ENCODE measurements around the gene GASK1A. TPM values are rescaled to one million over a fixed set of nuclear protein-coding genes. Genes with fewer than 3 reads are reported as not detected.

Gene GASK1A
- total and polyA plus RNA-seq, 2 of the 8 experiments (the other 6 are each of a cell fraction or from before 2014, with no cell fraction given): 4.7 to 7.9 TPM

DNA sequence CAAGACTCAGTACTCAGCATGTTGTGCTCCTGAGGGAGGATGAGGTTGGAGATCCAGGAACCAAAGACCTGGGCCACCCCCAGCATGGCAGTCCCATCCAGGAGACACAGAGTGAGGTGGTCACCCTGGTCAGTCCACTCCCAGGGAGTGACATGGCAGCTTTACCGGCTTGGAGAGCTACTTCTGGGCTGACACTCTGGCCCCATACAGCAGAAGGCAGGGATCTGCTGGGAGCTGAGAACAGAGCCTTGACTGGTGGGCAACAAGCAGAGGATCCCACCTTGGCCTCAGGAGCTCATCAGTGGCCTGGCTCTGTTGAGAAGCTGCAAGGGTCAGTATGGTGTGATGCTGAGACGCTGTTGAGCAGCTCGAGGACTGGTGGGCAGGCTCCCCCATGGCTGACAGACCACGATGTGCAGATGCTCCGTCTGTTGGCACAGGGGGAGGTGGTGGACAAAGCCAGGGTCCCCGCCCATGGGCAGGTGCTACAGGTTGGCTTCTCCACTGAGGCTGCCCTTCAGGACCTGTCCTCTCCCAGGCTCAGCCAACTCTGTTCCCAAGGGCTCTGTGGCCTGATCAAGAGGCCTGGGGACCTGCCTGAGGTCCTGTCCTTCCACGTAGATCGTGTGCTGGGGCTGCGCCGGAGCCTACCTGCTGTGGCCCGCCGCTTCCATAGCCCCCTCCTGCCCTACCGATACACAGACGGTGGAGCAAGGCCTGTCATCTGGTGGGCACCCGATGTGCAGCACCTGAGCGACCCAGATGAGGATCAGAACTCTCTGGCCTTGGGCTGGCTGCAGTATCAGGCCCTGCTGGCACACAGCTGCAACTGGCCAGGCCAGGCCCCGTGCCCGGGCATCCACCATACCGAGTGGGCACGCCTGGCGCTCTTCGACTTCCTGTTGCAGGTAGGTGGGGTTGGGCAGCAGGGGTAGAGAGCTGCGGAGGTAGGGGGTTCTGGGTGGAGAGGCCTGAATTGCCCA lies 53.8 kb downstream of the GASK1A start:
- TF ChIP-seq JUND (IDR thresholded peaks at IDR 0.05; ENCODE audit: low read length) (no peak), HDAC2 (IDR thresholded peaks at IDR 0.05; ENCODE audit: borderline replicate concordance in 1 of 2, low read depth in 2 of 2, low read length in 2 of 2) (no peak), EGR1 (IDR thresholded peaks at IDR 0.05; ENCODE audit: borderline replicate concordance, low read depth, low read length) (no peak), YY1 (IDR thresholded peaks at IDR 0.05; ENCODE audit: low read depth, low read length) (no peak)
- H2AFZ ChIP-seq (ENCODE audit: low read length): no peak overlapping the region
- POLR2A ChIA-PET (ENCODE audit: partially characterized antibody): interaction anchor here (1.1 kb wide), 1 partner anchor 81 kb away, joined by 3 read pairs; no protein-coding TSS in a partner anchor
- H2BK12ac ChIP-seq (ENCODE audit: low read depth, low read length): no peak overlapping the region
- no peak overlapping the region for H4K5ac ChIP-seq (ENCODE audit: insufficient read length, low read depth, low read length)
- H3K79me2 ChIP-seq (ENCODE audit: control insufficient read depth in 1 of 2, insufficient read depth in 2 of 2, low read length in 2 of 2): no peaks in the 10 kb centered on the region
- FAIRE-seq (no peak), DNase-seq (ENCODE audit: low read depth in 1 of 2, low spot score in 2 of 2) (no peak)
- H3K9me3 ChIP-seq (ENCODE audit: insufficient read depth in 2 of 2, low read depth in 1 of 2, low read length in 1 of 2): no peaks in the 10 kb centered on the region
- H3K14ac ChIP-seq (ENCODE audit: insufficient read length): no peak overlapping the region
- CTCF ChIA-PET (ENCODE audit: partially characterized antibody): interaction anchor here (0.6 to 3.1 kb wide), 7 partner anchors 25 to 213 kb away, joined by 3 to 15 read pairs (median 4); no protein-coding TSS in a partner anchor
- H2BK120ac ChIP-seq (replicated peaks; ENCODE audit: low read depth, low read length): no peak overlapping the region
- no peak overlapping the region for H3K4ac ChIP-seq (replicated peaks; ENCODE audit: insufficient read length, low read depth, low read length)
- H2BK20ac ChIP-seq (ENCODE audit: low read length): no peak overlapping the region
- no peak overlapping the region for H4K91ac ChIP-seq (replicated peaks; ENCODE audit: insufficient read length, low read length)
- WGBS, 2 experiments (ENCODE audit: extremely low coverage in 1 of 2, insufficient coverage in 1 of 2, insufficient read length in 1 of 2, insufficient replicate concordance in 2 of 2, low coverage in 1 of 2, low lambda C conversion rate in 2 of 2, missing lambda C conversion rate in 1 of 2): 96% methylated on average over 23 of the region's 23 CpGs; no CpG with 5 or more reads in 1 of the 2 experiments
- H3K27ac ChIP-seq (ENCODE audit: low read depth, low read length): no peak overlapping the region
- H4K8ac ChIP-seq (ENCODE audit: extremely low read depth, insufficient read depth, low read length): no peak overlapping the region; the same call in 1 of the 2 replicates
- no peak overlapping the region for H2BK5ac ChIP-seq (ENCODE audit: low read depth, low read length)
- no peak overlapping the region for H3K4me3 ChIP-seq (ENCODE audit: extremely low read depth in 1 of 4, insufficient read depth in 2 of 4, low read depth in 3 of 4, low read length in 4 of 4)
- H3K56ac ChIP-seq (replicated peaks; ENCODE audit: insufficient read length, low read depth, low read length): no peak overlapping the region
- H3K4me2 ChIP-seq (ENCODE audit: insufficient read depth in 1 of 2, low read depth in 2 of 2, low read length in 2 of 2): no peak overlapping the region
- H2BK15ac ChIP-seq (ENCODE audit: low read length): no peak overlapping the region
- no peaks in the 10 kb centered on the region for H3K4me1 ChIP-seq (replicated peaks in 1 of 4; ENCODE audit: control insufficient read depth in 3 of 4, insufficient read depth in 4 of 4, low read length in 3 of 4)
- H3K36me3 ChIP-seq (ENCODE audit: control insufficient read depth in 2 of 4, insufficient read depth in 4 of 4, low read length in 3 of 4): no peaks in the 10 kb centered on the region
- no peak overlapping the region for H3K18ac ChIP-seq (ENCODE audit: extremely low read depth, low read length)
- H2AK5ac ChIP-seq (ENCODE audit: low read depth, low read length): no peak overlapping the region
- no peaks in the 10 kb centered on the region for H3K23me2 ChIP-seq (ENCODE audit: low read depth, low read length)
- H3K9ac ChIP-seq (replicated peaks in 1 of 4; ENCODE audit: extremely low read depth in 1 of 4, low read depth in 3 of 4, low read length in 3 of 4): no peak overlapping the region
- H3K79me1 ChIP-seq (ENCODE audit: low read depth, low read length): no peaks in the 10 kb centered on the region
- peaks cover 0 to 1% of the 10 kb centered on the region in 2 experiments for H4K20me1 ChIP-seq (replicated peaks in 1 of 2; ENCODE audit: control insufficient read depth in 1 of 2, insufficient read depth in 2 of 2, low read length in 2 of 2)
- no peak overlapping the region for H3K23ac ChIP-seq (ENCODE audit: insufficient read length)
- H3K27me3 ChIP-seq (replicated peaks in 1 of 4; ENCODE audit: control insufficient read depth in 3 of 4, extremely low read depth in 1 of 4, insufficient read depth in 3 of 4, low read length in 3 of 4): no peaks in the 10 kb centered on the region
